Measurements from ENCODE around the gene PLCB1.

The PLCB1 gene

DNA sequence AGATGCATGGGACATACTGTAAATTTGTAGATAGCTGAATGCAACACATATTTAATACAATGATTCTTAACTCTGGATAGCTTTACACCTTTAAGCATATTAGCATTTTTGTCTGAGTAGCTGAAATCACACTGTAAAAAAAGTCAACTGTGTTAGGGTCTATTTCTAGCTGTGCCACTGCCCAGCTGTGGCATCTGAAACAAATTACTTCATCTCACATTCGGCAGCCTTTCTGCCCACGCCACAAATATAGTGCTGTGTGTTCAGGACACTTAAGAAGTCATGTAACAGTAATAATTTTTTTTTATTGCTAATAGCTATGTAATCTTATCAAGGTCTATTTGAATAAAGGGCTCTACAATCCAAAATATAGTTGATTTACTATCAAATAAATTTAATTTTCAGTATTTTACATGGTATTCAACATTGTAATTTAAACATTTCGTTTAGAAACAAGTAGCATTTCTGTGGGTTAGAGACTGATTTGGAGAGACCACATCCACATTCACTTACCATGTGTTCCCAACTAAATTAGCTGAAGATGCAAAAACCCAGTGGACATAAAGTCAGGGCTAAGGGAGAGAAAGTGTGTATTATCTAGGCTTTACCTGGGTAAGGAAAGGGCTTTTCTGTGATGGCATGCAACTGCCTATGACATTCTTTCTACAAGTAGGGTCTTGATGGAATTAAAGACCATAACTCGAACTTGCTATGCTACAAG is 276.7 kb downstream of the PLCB1 start:
- TF ChIP-seq Cebpa-rat (IDR thresholded peaks at IDR 0.05) = no peak
- Histone ChIP-seq H3K4me3 (no peak overlapping the region), H3K36me3 (peaks cover 4% of the 10 kb centered on the region; the same call in 1 of the 2 replicates), H3K27me3 (no peaks in the 10 kb centered on the region), H3K9me3 (peaks cover 25% of the 10 kb centered on the region), H3K27ac (no peak overlapping the region), H3K4me1 (peaks cover 8% of the 10 kb centered on the region; the same call in 1 of the 2 replicates), H3K9ac (no peak overlapping the region), H3K4me2 (no peak overlapping the region), H4K20me1 (no peaks in the 10 kb centered on the region)

DNA sequence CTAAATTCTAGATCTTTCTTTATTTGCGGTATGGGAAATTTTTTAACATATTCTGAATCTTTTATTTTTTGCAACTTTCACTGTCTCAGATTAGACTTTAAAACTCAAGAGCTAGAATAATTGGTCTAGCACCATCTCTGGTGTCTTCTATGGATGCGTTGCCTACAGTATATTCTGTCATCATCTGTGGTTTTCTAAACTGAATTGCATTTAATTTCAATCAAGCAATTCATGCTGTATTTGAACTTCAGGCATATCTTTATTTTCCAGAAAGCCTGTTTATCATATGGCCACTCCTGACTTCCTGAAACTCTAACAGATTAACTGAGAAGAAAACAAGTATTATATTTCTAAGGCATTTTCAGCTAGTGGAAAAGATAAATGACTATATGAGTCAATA is 281.6 kb downstream of the PLCB1 start:
- peaks cover 6% of the 10 kb centered on the region for H3K4me1 ChIP-seq
- H3K4me3 ChIP-seq = no peak overlapping the region
- H4K20me1 ChIP-seq = no peaks in the 10 kb centered on the region
- H3K27me3 ChIP-seq = no peaks in the 10 kb centered on the region
- H3K27ac ChIP-seq = no peak overlapping the region
- H3K4me2 ChIP-seq = no peak overlapping the region
- no peak for TF ChIP-seq Cebpa-rat (IDR thresholded peaks at IDR 0.05)
- H3K9ac ChIP-seq = no peak overlapping the region
- no peaks in the 10 kb centered on the region for H3K36me3 ChIP-seq
- no peaks in the 10 kb centered on the region for H3K9me3 ChIP-seq

DNA sequence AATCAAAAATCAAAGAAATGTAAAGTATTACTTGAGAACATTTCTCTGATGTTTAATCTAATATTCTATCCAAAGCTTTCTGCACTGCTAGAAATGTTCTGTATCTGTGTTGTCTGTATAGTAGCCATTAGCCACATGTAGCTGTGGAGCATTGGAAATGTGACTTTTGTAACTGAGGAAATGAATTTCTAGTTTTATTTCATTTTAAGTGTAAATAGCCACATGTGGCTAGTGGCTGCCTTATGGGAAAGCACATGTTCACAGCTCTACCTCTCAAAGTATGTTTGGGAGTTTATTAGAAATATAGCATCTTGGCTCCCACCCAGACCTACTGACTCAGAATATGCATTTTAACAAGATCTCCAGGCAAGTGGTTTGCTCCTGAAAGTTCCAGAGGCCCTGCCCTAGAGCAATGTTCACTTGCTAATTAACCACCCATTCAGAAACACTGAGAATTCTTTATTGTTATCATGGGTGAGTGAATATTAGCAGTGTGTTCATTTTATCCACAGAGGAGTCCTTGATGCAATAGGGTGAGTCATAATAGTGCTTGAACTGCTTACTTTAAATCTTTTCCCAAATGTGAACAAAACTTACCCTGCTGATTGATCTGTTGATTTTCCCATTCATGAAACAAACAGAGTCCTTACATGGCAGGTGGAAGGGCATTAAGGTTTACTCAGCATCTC is 282.7 kb downstream of the PLCB1 start:
- H3K9ac ChIP-seq = no peak overlapping the region
- H3K27ac ChIP-seq = no peak overlapping the region
- no peaks in the 10 kb centered on the region for H3K36me3 ChIP-seq
- H3K27me3 ChIP-seq = no peaks in the 10 kb centered on the region
- no peak for TF ChIP-seq Cebpa-rat (IDR thresholded peaks at IDR 0.05)
- no peaks in the 10 kb centered on the region for H4K20me1 ChIP-seq
- H3K4me3 ChIP-seq = no peak overlapping the region
- no peak overlapping the region for H3K4me2 ChIP-seq
- H3K9me3 ChIP-seq = no peaks in the 10 kb centered on the region
- H3K4me1 ChIP-seq = peaks cover 6% of the 10 kb centered on the region

DNA sequence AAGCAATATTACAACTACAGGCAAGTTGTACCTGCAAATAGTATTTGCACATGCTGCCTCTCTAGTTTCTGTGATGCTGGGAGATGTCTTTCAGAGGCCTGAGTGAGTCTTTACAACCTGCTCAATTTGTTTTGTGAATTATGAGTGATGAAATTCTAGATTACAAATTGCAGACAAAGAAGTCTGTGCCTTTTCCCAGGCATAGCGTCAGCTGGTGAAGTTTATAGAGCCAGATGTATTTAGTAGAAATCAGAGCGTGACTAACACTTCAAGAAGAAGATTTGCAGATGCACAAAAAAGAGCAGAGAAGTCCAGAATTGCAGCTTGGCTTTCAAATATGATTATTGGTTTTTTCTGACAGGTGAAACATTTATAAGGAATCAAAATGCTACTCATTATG is 289.9 kb downstream of the PLCB1 start:
- Histone ChIP-seq H3K4me3 (no peak overlapping the region), H4K20me1 (no peaks in the 10 kb centered on the region), H3K4me2 (no peak overlapping the region), H3K9ac (no peak overlapping the region), H3K36me3 (no peaks in the 10 kb centered on the region), H3K27me3 (no peaks in the 10 kb centered on the region), H3K27ac (no peak overlapping the region), H3K9me3 (no peaks in the 10 kb centered on the region), H3K4me1 (no peaks in the 10 kb centered on the region)
- TF ChIP-seq Cebpa-rat (IDR thresholded peaks at IDR 0.05) = no peak

DNA sequence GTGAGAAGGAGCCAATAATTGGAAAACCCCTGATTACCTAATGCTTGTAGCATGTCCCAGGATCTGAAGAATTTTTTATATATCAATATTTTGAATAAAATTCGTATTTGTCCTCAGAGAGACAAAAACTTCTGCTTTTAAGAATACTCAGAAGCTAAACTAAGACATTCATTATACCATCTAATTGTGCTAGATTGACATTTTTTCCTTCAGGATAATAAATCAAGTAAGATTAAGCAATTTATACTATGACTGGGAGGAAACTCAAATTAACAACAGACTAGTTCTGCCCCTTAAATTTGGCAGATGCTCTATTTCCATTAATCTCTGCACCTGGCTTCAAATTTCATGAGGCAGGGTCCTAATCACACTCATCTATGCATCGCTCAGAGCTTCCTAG is 291.4 kb downstream of the PLCB1 start:
- H4K20me1 ChIP-seq = no peaks in the 10 kb centered on the region
- H3K9ac ChIP-seq = no peak overlapping the region
- H3K4me3 ChIP-seq = no peak overlapping the region
- no peaks in the 10 kb centered on the region for H3K4me1 ChIP-seq
- no peak overlapping the region for H3K27ac ChIP-seq
- no peak overlapping the region for H3K4me2 ChIP-seq
- no peaks in the 10 kb centered on the region for H3K27me3 ChIP-seq
- no peaks in the 10 kb centered on the region for H3K36me3 ChIP-seq
- no peaks in the 10 kb centered on the region for H3K9me3 ChIP-seq
- TF ChIP-seq Cebpa-rat (IDR thresholded peaks at IDR 0.05) = no peak

DNA sequence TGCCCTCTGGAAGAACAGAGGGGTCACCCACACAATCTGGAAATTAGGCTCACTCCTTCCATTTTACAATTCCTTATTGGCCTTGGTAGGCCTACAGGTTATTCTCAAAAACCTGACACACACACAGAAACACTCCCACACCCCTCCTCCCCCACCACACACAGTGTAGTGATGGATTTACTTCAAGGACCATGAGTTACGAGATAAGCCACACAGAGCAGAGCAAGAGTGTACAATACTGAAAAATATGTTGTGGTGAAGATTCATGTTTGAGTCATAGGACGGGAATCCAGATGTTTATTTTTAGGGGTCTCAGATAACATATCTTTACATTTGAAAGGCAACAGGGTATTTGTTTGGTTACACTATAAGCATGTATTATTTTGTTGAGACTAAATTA is 291.9 kb downstream of the PLCB1 start:
- Histone ChIP-seq H3K4me2 (no peak overlapping the region), H4K20me1 (no peaks in the 10 kb centered on the region), H3K27ac (no peak overlapping the region), H3K4me3 (no peak overlapping the region), H3K9me3 (no peaks in the 10 kb centered on the region), H3K9ac (no peak overlapping the region), H3K4me1 (no peaks in the 10 kb centered on the region), H3K27me3 (no peaks in the 10 kb centered on the region), H3K36me3 (no peaks in the 10 kb centered on the region)
- no peak for TF ChIP-seq Cebpa-rat (IDR thresholded peaks at IDR 0.05)

DNA sequence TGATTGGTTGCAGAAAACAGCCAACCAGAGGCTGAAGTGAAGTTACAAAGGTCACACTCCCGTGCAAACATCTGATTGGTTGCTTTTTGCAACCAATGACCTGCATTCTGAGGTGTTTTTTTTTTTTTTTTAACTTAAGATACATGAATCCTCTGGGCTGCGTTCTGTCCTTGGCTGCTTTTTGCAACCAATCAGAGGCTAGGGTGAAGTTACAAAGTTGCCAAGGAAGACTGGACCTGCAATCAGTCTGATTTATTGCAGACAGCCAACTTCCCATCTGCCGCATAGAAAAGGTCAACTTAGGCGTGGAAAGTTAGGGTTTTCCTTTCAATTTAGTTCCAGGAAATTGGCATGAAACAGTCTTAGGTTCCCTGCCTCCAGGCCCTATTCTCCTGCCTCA is 292.9 kb downstream of the PLCB1 start:
- no peak overlapping the region for H3K27ac ChIP-seq
- no peaks in the 10 kb centered on the region for H4K20me1 ChIP-seq
- H3K4me1 ChIP-seq = no peaks in the 10 kb centered on the region
- no peaks in the 10 kb centered on the region for H3K36me3 ChIP-seq
- no peak overlapping the region for H3K4me3 ChIP-seq
- TF ChIP-seq Cebpa-rat (IDR thresholded peaks at IDR 0.05) = no peak
- H3K27me3 ChIP-seq = no peaks in the 10 kb centered on the region
- no peaks in the 10 kb centered on the region for H3K9me3 ChIP-seq
- H3K9ac ChIP-seq = no peak overlapping the region
- no peak overlapping the region for H3K4me2 ChIP-seq

DNA sequence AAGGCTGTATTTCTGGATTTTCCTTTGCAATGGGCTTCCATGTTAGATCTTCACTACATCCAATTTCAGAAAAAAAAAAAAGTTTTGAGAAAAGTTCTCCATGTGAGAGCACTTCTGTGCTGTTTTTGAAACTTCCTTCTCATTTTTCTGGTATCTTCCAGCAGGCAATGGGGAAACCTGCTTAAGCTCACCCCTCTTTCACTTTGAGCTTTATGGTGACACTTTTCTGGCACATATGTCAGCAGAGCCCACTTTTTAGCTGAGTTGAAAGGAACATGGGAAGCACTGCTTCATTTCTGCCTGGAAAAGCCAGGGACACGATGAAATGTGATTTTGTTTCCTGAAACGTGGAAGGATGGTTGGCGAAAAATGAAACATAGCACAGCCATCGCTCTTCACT is 293.7 kb downstream of the PLCB1 start:
- no peaks in the 10 kb centered on the region for H3K27me3 ChIP-seq
- H3K4me1 ChIP-seq = no peaks in the 10 kb centered on the region
- H3K4me3 ChIP-seq = no peak overlapping the region
- no peaks in the 10 kb centered on the region for H3K9me3 ChIP-seq
- H3K9ac ChIP-seq = no peak overlapping the region
- TF ChIP-seq Cebpa-rat (IDR thresholded peaks at IDR 0.05) = no peak
- H3K36me3 ChIP-seq = no peaks in the 10 kb centered on the region
- H3K4me2 ChIP-seq = no peak overlapping the region
- no peaks in the 10 kb centered on the region for H4K20me1 ChIP-seq
- H3K27ac ChIP-seq = no peak overlapping the region

DNA sequence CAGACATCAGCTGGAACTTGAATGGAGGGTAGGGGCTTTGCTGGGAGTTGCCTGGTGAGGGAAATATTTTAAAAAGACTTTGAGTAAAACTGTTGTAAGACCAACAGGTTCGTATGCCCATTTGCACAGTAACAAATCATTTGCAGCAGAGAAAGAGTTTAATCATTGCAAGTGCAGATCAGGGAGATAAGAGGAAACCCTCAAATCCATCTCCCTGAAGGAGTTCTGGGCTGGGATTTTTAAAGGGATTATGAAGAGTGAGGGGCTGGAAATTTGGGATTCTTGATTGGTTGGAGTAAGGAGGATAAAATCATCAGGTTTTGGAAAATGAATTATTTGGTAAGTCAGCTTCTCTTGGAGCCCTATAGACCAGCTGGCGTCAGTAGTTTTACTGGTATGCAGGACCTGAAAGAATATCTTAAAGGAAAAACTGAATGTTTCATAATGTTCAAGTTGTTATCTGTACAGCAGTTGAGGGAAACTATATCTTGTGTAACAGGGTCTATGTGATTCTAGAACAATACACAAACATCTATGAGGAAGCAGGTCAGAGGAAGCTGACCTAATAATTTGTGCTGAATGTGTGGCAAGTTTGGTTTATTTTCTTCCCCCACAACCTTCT is 295.5 kb downstream of the PLCB1 start:
- Histone ChIP-seq H3K36me3 (no peaks in the 10 kb centered on the region), H3K4me2 (no peak overlapping the region), H3K27ac (no peak overlapping the region), H4K20me1 (no peaks in the 10 kb centered on the region), H3K9me3 (no peaks in the 10 kb centered on the region), H3K4me3 (no peak overlapping the region), H3K9ac (no peak overlapping the region), H3K4me1 (peaks cover 7% of the 10 kb centered on the region), H3K27me3 (no peaks in the 10 kb centered on the region)
- TF ChIP-seq Cebpa-rat (IDR thresholded peaks at IDR 0.05) = no peak

DNA sequence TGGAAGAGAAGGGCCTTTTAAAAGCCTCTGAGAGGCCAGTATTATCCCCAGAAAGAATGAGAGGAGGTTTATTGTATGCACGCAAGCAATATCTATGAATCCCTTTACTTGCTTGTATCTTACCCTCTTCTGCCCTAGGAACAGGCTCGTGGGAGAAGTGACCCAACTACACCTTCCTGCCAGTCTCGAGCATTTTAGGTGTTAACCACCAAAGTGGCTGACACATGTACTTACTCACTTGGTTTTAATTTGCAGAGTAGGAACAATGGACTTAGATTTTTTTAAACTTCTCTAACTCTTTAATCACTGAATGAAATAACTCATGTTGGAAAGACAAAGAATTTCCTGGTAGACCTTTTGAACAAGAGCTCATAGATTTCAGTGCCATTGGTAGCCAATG is 296.9 kb downstream of the PLCB1 start:
- no peaks in the 10 kb centered on the region for H3K36me3 ChIP-seq
- H3K4me3 ChIP-seq = no peak overlapping the region
- no peak for TF ChIP-seq Cebpa-rat (IDR thresholded peaks at IDR 0.05)
- no peak overlapping the region for H3K27ac ChIP-seq
- no peaks in the 10 kb centered on the region for H3K27me3 ChIP-seq
- H3K9me3 ChIP-seq = no peaks in the 10 kb centered on the region
- H3K4me2 ChIP-seq = no peak overlapping the region
- peaks cover 12% of the 10 kb centered on the region for H3K4me1 ChIP-seq
- no peak overlapping the region for H3K9ac ChIP-seq
- no peaks in the 10 kb centered on the region for H4K20me1 ChIP-seq
